SK-N-MC (cell line): ENCODE data around the gene ZNF385B.

Experiments used
- DNase-seq: peaks from one replicate; pipeline ENCODE4 v3.0.0-alpha.2; 2011; ENCODE audit warnings: low read depth, low spot score
- H3K27ac ChIP-seq: fragments of 200-600 bp; sonication (generic); 2 replicates; pipeline ENCODE4 v1.5.1; 2016; ENCODE audit warnings: mixed run types
- H3K36me3 ChIP-seq: fragments of 200-600 bp; sonication (generic); 2 replicates; pipeline ENCODE4 v1.6.1; 2017; ENCODE audit warnings: antibody characterized with exemption, low read length, mixed read lengths; ENCODE audit not compliant: insufficient read depth
- H3K4me3 ChIP-seq: fragments of 200-600 bp; sonication (generic); 2 replicates; pipeline ENCODE4 v1.5.1; 2016
- H3K9ac ChIP-seq: fragments of 200-600 bp; sonication (generic); 2 replicates; pipeline ENCODE4 v1.8.0; 2017; ENCODE audit warnings: mixed run types, mixed read lengths; ENCODE audit not compliant: insufficient read length
- H3K9me3 ChIP-seq: fragments of 200-600 bp; sonication (generic); 2 replicates; pipeline ENCODE4 v1.6.1; 2017; ENCODE audit warnings: low read depth, mild to moderate bottlenecking, antibody characterized with exemption, low read length, moderate library complexity, mixed read lengths
- EZH2 ChIP-seq: fragments of 200-600 bp; sonication (generic); IDR thresholded peaks from one replicate; pipeline ENCODE4 v1.6.1; 2017; ENCODE audit warnings: antibody characterized with exemption
- FOXP2 ChIP-seq: optimal IDR thresholded peaks from 2 replicates; pipeline ENCODE3; 2011; ENCODE audit warnings: mild to moderate bottlenecking, moderate library complexity; ENCODE audit not compliant: insufficient read depth; ENCODE audit errors: extremely low read length, control extremely low read depth
- POLR2AphosphoS5 ChIP-seq: IDR thresholded peaks from 2 replicates; pipeline ENCODE4 v1.6.1; 2012; ENCODE audit warnings: mild to moderate bottlenecking, low read depth, low read length, borderline replicate concordance

Gene ZNF385B

DNA sequence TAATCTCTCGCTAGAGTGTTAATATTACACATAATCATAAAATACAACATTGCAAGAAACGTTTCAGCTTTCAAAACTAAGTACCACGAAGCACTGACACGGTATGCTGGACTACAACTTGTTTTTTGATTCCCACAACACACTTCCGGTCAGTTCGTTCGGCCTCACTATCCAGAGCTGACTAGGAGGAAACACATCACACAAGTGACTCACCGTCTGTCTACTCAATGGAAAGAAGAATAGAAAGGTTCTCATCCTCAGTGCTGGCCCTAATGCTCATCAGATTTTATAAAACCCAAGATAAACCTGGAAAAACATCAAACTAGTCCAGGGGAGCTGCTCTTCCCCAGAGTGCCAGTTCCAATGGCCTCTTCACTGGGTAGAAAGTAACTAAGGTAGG, 42.9 kb downstream of the ZNF385B start:
- H3K36me3 ChIP-seq, result no peaks in the 10 kb centered on the region
- DNase-seq, result no peak
- H3K4me3 ChIP-seq, result no peak overlapping the region
- TF ChIP-seq FOXP2 (no peak), POLR2AphosphoS5 (no peak), EZH2 (no peak)
- no peak overlapping the region for H3K9ac ChIP-seq
- H3K27ac ChIP-seq, result no peak overlapping the region
- H3K9me3 ChIP-seq, result no peaks in the 10 kb centered on the region

DNA sequence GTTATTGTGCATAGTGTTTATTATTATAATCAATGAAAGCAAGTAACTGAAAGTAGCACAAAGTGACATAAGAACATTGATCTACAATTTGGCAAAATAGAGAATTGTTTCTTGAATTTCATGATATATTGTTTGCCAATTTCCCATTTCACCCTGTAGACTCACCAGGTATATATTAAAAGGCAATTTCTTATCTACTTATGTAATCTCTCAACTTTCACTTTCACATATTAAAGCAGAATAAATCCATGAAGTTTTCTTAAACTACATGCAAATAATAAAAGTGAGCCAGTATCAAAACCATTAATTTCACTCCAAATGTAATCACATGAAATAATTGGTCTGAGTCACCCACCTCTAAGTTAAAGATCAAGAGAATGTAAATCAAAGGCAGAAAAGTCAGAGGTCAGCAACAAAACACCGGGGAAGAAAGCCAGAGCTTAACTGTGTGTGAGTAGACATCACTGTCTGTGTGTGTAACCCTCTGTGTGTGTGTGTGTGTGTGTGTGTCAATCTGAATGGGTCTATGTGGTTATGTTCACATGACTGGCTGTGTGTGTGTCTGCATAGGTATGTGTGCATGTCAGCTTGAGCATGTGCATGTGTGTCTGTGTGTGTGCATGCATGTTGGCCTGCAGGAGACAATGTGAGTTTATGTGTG, 44.1 kb downstream of the ZNF385B start:
- Histone ChIP-seq H3K36me3 (no peaks in the 10 kb centered on the region), H3K4me3 (no peak overlapping the region), H3K9ac (no peak overlapping the region), H3K9me3 (no peaks in the 10 kb centered on the region), H3K27ac (no peak overlapping the region)
- no peak for DNase-seq
- TF ChIP-seq POLR2AphosphoS5 (no peak), EZH2 (no peak), FOXP2 (no peak)

DNA sequence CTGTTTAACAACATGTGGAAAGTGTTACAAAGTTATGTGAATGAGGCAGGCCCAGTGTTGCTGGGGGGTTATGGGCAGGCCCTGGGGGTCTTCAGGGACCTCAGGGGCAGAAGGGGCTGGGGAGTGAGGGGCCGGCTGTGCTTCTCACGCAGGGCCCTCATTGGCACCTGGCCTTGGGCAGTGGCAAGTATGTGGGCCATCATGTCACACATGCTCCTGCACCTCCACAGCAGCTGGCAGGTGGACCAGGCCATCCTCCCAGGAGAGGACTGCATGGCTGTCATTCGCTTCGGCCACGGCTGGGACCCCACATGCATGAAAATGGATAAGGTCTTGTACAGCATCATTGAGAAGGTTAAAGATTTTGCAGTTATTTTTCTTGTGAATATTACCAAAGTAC, 47.4 kb downstream of the ZNF385B start:
- no peak for DNase-seq
- Histone ChIP-seq H3K9ac (no peak overlapping the region), H3K27ac (no peak overlapping the region), H3K9me3 (peaks cover 4% of the 10 kb centered on the region; the same call in 1 of the 2 replicates), H3K36me3 (no peaks in the 10 kb centered on the region), H3K4me3 (no peak overlapping the region)
- no peak for TF ChIP-seq FOXP2
- no peak for TF ChIP-seq EZH2

DNA sequence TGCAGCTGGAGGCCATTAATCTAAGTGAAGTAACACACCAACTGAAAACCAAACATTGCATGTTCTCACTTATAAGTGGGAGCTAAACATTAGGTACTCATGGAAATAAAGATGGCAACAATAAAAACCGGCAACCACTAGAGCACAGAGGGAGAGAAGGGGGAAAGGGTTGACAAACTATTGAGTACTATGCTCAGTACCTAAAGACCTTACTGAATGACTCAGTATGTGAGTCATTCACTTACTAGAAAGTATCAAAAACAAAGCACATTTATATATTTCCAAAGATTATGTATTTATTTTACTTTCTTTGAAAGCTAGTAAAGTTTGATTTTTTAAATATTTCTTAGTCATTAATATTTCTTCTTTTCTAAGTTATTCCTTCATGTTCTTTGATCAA, 48.9 kb downstream of the ZNF385B start:
- TF ChIP-seq POLR2AphosphoS5 (no peak), EZH2 (no peak), FOXP2 (no peak)
- H3K36me3 ChIP-seq, result no peaks in the 10 kb centered on the region
- H3K27ac ChIP-seq, result no peak overlapping the region
- no peak for DNase-seq
- no peak overlapping the region for H3K9ac ChIP-seq
- H3K9me3 ChIP-seq, result peaks cover 4% of the 10 kb centered on the region; the same call in 1 of the 2 replicates
- no peak overlapping the region for H3K4me3 ChIP-seq

- Histone ChIP-seq H3K4me3 (no peak overlapping the region), H3K9me3 (peaks cover 4% of the 10 kb centered on the region; the same call in 1 of the 2 replicates), H3K27ac (no peak overlapping the region), H3K9ac (no peak overlapping the region), H3K36me3 (no peaks in the 10 kb centered on the region)
- TF ChIP-seq EZH2 (no peak), FOXP2 (no peak), POLR2AphosphoS5 (no peak)
- no peak for DNase-seq
These were observed 50.4 kb downstream of the ZNF385B start for GRCh38 chr2:179811042-179811441.

GRCh38 chr2:179809606-179810005, 51.8 kb downstream of the ZNF385B start:
- H3K27ac ChIP-seq, result no peak overlapping the region
- no peak overlapping the region for H3K9ac ChIP-seq
- H3K4me3 ChIP-seq, result no peak overlapping the region
- H3K9me3 ChIP-seq, result peaks cover 4% of the 10 kb centered on the region; the same call in 1 of the 2 replicates
- DNase-seq, result no peak
- TF ChIP-seq POLR2AphosphoS5 (no peak), FOXP2 (no peak), EZH2 (no peak)
- no peaks in the 10 kb centered on the region for H3K36me3 ChIP-seq

GRCh38 chr2:179805001-179805400, 56.4 kb downstream of the ZNF385B start:
- H3K4me3 ChIP-seq, result no peak overlapping the region
- no peaks in the 10 kb centered on the region for H3K36me3 ChIP-seq
- no peak overlapping the region for H3K27ac ChIP-seq
- H3K9me3 ChIP-seq, result no peaks in the 10 kb centered on the region
- no peak for TF ChIP-seq FOXP2
- no peak overlapping the region for H3K9ac ChIP-seq
- DNase-seq, result no peak

DNA sequence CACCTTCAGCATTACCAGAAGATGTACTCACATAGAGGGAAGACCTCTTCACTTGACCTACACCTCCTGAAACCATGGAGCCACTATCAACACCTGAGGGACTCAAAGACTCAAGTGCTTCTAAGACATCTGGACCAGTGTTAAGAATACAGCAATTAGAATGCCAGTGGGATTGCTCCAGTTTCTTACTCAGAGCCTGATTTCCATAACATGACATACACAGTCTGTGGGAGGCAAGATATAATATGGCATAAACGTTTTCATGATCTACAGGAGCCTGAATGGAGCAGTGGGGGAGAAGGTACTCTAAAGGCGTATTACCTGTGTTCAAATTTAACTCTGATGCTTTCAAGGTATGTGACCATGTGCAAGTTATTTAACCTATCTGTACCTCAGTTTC, 57.2 kb downstream of the ZNF385B start:
- H3K9me3 ChIP-seq, result no peaks in the 10 kb centered on the region
- DNase-seq, result no peak
- TF ChIP-seq EZH2 (no peak), FOXP2 (no peak), POLR2AphosphoS5 (no peak)
- H3K27ac ChIP-seq, result no peak overlapping the region
- H3K4me3 ChIP-seq, result no peak overlapping the region
- no peaks in the 10 kb centered on the region for H3K36me3 ChIP-seq
- no peak overlapping the region for H3K9ac ChIP-seq

- Histone ChIP-seq H3K27ac (no peak overlapping the region), H3K9ac (no peak overlapping the region), H3K36me3 (no peaks in the 10 kb centered on the region), H3K4me3 (no peak overlapping the region), H3K9me3 (no peaks in the 10 kb centered on the region)
- no peak for DNase-seq
- TF ChIP-seq FOXP2 (no peak), EZH2 (no peak), POLR2AphosphoS5 (no peak)
These were observed 59.1 kb downstream of the ZNF385B start for GRCh38 chr2:179802051-179802882.

DNA sequence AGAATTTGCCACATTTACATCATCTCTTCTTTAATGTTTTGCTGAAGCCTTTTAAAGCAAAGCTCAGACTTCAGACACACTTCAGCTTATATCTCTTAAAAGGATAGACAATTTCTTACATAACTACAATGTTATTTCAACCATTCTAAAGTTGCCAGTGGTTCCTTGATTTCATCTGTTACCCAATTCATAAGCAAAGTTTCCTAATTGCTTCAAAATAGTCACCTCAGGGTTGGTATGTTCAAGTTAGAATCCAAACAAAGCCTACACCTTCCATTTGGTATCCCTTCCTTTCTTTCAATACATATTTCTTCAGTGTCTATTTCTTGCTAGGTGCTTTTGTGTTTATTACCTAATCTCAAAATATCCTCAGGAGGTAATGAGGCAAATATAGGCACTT, 60.6 kb downstream of the ZNF385B start:
- Histone ChIP-seq H3K36me3 (no peaks in the 10 kb centered on the region), H3K9ac (no peak overlapping the region), H3K9me3 (no peaks in the 10 kb centered on the region), H3K4me3 (no peak overlapping the region), H3K27ac (no peak overlapping the region)
- TF ChIP-seq EZH2 (no peak), POLR2AphosphoS5 (no peak), FOXP2 (no peak)
- DNase-seq, result no peak
